Loucy (cell line): ENCODE measurements around the gene ZNF385C.

ENCODE experiments used
- EZH2phosphoT487 ChIP-seq: fragments of 200-600 bp; IDR thresholded peaks from 2 replicates; pipeline ENCODE4 v1.6.1; 2018; ENCODE audit warnings: antibody characterized with exemption, mild to moderate bottlenecking, moderate library complexity, borderline replicate concordance
- TF ChIP-seq, protein P1 (sequence below): fragments of 200-600 bp; sonication (generic); conservative IDR thresholded peaks from 2 replicates; pipeline ENCODE4 v1.5.1; 2014; ENCODE audit warnings: mild to moderate bottlenecking, antibody characterized with exemption, low read length

GRCh38 chr17:41977991-41978390 is 120.3 kb downstream of the ZNF385C start:
- TF ChIP-seq, protein P1, sequence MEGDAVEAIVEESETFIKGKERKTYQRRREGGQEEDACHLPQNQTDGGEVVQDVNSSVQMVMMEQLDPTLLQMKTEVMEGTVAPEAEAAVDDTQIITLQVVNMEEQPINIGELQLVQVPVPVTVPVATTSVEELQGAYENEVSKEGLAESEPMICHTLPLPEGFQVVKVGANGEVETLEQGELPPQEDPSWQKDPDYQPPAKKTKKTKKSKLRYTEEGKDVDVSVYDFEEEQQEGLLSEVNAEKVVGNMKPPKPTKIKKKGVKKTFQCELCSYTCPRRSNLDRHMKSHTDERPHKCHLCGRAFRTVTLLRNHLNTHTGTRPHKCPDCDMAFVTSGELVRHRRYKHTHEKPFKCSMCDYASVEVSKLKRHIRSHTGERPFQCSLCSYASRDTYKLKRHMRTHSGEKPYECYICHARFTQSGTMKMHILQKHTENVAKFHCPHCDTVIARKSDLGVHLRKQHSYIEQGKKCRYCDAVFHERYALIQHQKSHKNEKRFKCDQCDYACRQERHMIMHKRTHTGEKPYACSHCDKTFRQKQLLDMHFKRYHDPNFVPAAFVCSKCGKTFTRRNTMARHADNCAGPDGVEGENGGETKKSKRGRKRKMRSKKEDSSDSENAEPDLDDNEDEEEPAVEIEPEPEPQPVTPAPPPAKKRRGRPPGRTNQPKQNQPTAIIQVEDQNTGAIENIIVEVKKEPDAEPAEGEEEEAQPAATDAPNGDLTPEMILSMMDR: no peak
- TF ChIP-seq EZH2phosphoT487: no peak
